A673 (cell line): Measurements from ENCODE around the gene DNAJB6. TPM values are rescaled to one million over a fixed set of nuclear protein-coding genes. Genes with fewer than 3 reads are reported as not detected.

Source experiments
- BruUV-seq: library from RNA; stranded (reverse); fragments of 400-500 nt; replicated peaks from 2 replicates; lab custom pipeline; 2021; lab: Mats Ljungman, UMichigan
- CTCF ChIA-PET: fragments of 300-600 bp; sonication (Branson Sonifier 250); formaldehyde crosslinking; loops from one replicate; lab custom pipeline; 2022; ENCODE audit warnings: antibody characterized with exemption; lab: Charles Lee
- POLR2A ChIA-PET: fragments of 300-600 bp; sonication (Branson Sonifier 250); formaldehyde crosslinking; loops from one replicate; lab custom pipeline; 2022; ENCODE audit warnings: antibody characterized with exemption; ENCODE audit not compliant: low non-redundant PET; lab: Charles Lee
- DNase-seq: peaks from one replicate; pipeline ENCODE4 v3.0.0-alpha.2; 2015; ENCODE audit warnings: low spot score
- H3K27ac ChIP-seq: fragments of 200-600 bp; sonication (generic); 2 replicates; pipeline ENCODE4 v1.5.1; 2016; ENCODE audit warnings: mixed run types, low read depth, mild to moderate bottlenecking, mixed read lengths, antibody characterized with exemption, low read length; ENCODE audit not compliant: poor library complexity, severe bottlenecking
- H3K27me3 ChIP-seq: fragments of 200-600 bp; sonication (generic); replicated peaks from 2 replicates; pipeline ENCODE4 v1.6.1; 2017; ENCODE audit warnings: mixed run types, low read depth, mild to moderate bottlenecking, mixed read lengths, antibody characterized with exemption, low read length; ENCODE audit not compliant: insufficient read depth, poor library complexity
- H3K36me3 ChIP-seq: fragments of 200-600 bp; sonication (generic); 2 replicates; pipeline ENCODE4 v1.6.1; 2016; ENCODE audit warnings: mixed run types, mild to moderate bottlenecking, mixed read lengths, antibody characterized with exemption, low read length; ENCODE audit not compliant: insufficient read depth, poor library complexity, severe bottlenecking
- H3K4me1 ChIP-seq: fragments of 200-600 bp; sonication (generic); 2 replicates; pipeline ENCODE4 v1.6.1; 2017; ENCODE audit warnings: mixed run types, mild to moderate bottlenecking, mixed read lengths, antibody characterized with exemption, low read length; ENCODE audit not compliant: insufficient read depth, poor library complexity, severe bottlenecking
- H3K4me3 ChIP-seq: fragments of 200-600 bp; sonication (generic); 2 replicates; pipeline ENCODE4 v1.5.1; 2016; ENCODE audit warnings: low read depth, mixed run types, mild to moderate bottlenecking, mixed read lengths, low read length; ENCODE audit not compliant: poor library complexity, severe bottlenecking
- H3K9me3 ChIP-seq: fragments of 200-600 bp; sonication (generic); 2 replicates; pipeline ENCODE4 v1.6.1; 2016; ENCODE audit warnings: mixed run types, low read depth, mild to moderate bottlenecking, mixed read lengths, antibody characterized with exemption, low read length; ENCODE audit not compliant: poor library complexity, severe bottlenecking
- EZH2 ChIP-seq: fragments of 200-600 bp; sonication (generic); IDR thresholded peaks from 2 replicates; pipeline ENCODE4 v1.6.1; 2017; ENCODE audit warnings: borderline replicate concordance, low read depth, mild to moderate bottlenecking, mixed read lengths, antibody characterized with exemption, low read length; ENCODE audit not compliant: poor library complexity, severe bottlenecking
- intact Hi-C: fragments of 100-400 bp; cut with micrococcal nuclease; formaldehyde crosslinking; loops from one replicate; pipeline ENCODE4 v1.10.0; 2022; ENCODE audit not compliant: unreplicated experiment
- total RNA-seq: library from RNA; stranded (reverse); gene quantifications from 2 replicates; pipeline ENCODE4 v1.2.3, GENCODE V29; 2021
- TF ChIP-seq, protein P1 (sequence below): fragments of 300-800, 200-600 bp; sonication (generic); conservative IDR thresholded peaks from 2 replicates; pipeline ENCODE4 v1.5.1; 2017; ENCODE audit warnings: low read depth, mild to moderate bottlenecking, antibody characterized with exemption, low read length, moderate library complexity, mixed read lengths

The DNAJB6 gene
- total RNA-seq, 1 experiment from 2014 or later = 146 TPM

GRCh38 chr7:157371296-157371695, 34.5 kb downstream of the DNAJB6 start:
- BruUV-seq = no TSS peak
- Histone ChIP-seq H3K27me3 (no peaks in the 10 kb centered on the region), H3K27ac (no peak overlapping the region), H3K36me3 (peaks cover 65% of the 10 kb centered on the region), H3K9me3 (no peaks in the 10 kb centered on the region), H3K4me1 (peaks cover 9% of the 10 kb centered on the region), H3K4me3 (no peak overlapping the region)
- intact Hi-C loops = no loop called here
- POLR2A ChIA-PET = no interaction called here
- CTCF ChIA-PET = no interaction called here
- DNase-seq = no peak
- TF ChIP-seq, protein P1, sequence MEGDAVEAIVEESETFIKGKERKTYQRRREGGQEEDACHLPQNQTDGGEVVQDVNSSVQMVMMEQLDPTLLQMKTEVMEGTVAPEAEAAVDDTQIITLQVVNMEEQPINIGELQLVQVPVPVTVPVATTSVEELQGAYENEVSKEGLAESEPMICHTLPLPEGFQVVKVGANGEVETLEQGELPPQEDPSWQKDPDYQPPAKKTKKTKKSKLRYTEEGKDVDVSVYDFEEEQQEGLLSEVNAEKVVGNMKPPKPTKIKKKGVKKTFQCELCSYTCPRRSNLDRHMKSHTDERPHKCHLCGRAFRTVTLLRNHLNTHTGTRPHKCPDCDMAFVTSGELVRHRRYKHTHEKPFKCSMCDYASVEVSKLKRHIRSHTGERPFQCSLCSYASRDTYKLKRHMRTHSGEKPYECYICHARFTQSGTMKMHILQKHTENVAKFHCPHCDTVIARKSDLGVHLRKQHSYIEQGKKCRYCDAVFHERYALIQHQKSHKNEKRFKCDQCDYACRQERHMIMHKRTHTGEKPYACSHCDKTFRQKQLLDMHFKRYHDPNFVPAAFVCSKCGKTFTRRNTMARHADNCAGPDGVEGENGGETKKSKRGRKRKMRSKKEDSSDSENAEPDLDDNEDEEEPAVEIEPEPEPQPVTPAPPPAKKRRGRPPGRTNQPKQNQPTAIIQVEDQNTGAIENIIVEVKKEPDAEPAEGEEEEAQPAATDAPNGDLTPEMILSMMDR = no peak
- TF ChIP-seq EZH2 = no peak

- no peaks in the 10 kb centered on the region for H3K9me3 ChIP-seq
- no TSS peak for BruUV-seq
- H3K4me3 ChIP-seq = no peak overlapping the region
- no peak overlapping the region for H3K27ac ChIP-seq
- intact Hi-C loops = no loop called here
- TF ChIP-seq, protein P1 = no peak
- no peak for TF ChIP-seq EZH2
- CTCF ChIA-PET = no interaction called here
- H3K4me1 ChIP-seq = peaks cover 9% of the 10 kb centered on the region
- H3K36me3 ChIP-seq = peaks cover 52% of the 10 kb centered on the region
- H3K27me3 ChIP-seq = no peaks in the 10 kb centered on the region
- DNase-seq = no peak
- POLR2A ChIA-PET = no interaction called here
Observed at GRCh38 chr7:157372300-157373232, 35.8 kb downstream of the DNAJB6 start.

DNA sequence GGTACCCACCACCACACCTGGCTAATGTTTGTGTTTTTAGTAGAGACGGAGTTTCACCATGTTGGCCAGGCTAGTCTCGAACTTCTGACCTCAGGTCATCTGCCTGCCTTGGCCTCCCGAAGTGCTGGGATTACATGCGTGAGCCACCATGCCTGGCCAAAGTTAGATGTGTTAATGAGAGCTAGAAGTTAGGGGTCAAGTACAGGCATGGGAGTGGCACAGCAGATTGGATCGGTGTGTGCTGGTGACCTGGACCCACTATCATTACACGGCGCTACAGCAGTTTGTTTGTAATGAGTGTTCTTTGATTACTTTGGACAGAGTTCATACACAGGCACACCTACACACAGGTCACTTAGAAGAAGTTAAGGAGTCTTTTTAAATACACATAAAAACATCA, 36.7 kb downstream of the DNAJB6 start:
- intact Hi-C loops = no loop called here
- no peak for TF ChIP-seq EZH2
- TF ChIP-seq, protein P1 = no peak
- POLR2A ChIA-PET = no interaction called here
- no peak for DNase-seq
- no TSS peak for BruUV-seq
- H3K36me3 ChIP-seq = peaks cover 43% of the 10 kb centered on the region
- CTCF ChIA-PET = no interaction called here
- H3K27ac ChIP-seq = no peak overlapping the region
- H3K4me3 ChIP-seq = no peak overlapping the region
- H3K27me3 ChIP-seq = no peaks in the 10 kb centered on the region
- peaks cover 9% of the 10 kb centered on the region for H3K4me1 ChIP-seq
- no peaks in the 10 kb centered on the region for H3K9me3 ChIP-seq
